Measurements from ENCODE around the gene PDHX. TPM values are rescaled to one million over a fixed set of nuclear protein-coding genes. Genes with fewer than 3 reads are reported as not detected.

The PDHX gene
- polyA plus RNA-seq, 3 donors from 2014 or later, result 12.8 to 17.1 (median 13.1) TPM

GRCh38 chr11:34994854-34995253 is 78.4 kb downstream of the PDHX start:
- Mint-ChIP-seq H3K36me3 (peaks cover 0 to 16% (median 4%) of the 10 kb centered on the region in 3 donors), H3K4me3 (no peak overlapping the region), H3K4me1 (peaks cover 7 to 9% of the 10 kb centered on the region in 2 donors), H3K9me3 (no peaks in the 10 kb centered on the region), H3K27me3 (ENCODE audit: low read depth in 3 of 3) (no peaks in the 10 kb centered on the region), H3K27ac (no peak overlapping the region)
- DNase-seq, result no peak

GRCh38 chr11:34996958-34997357 is 80.5 kb downstream of the PDHX start:
- Mint-ChIP-seq H3K4me3 (no peak overlapping the region), H3K36me3 (peaks cover 0 to 15% (median 4%) of the 10 kb centered on the region in 3 donors), H3K9me3 (no peaks in the 10 kb centered on the region), H3K4me1 (peaks cover 7 to 9% of the 10 kb centered on the region in 2 donors), H3K27ac (no peak overlapping the region), H3K27me3 (ENCODE audit: low read depth in 3 of 3) (no peaks in the 10 kb centered on the region)
- no peak for DNase-seq

DNA sequence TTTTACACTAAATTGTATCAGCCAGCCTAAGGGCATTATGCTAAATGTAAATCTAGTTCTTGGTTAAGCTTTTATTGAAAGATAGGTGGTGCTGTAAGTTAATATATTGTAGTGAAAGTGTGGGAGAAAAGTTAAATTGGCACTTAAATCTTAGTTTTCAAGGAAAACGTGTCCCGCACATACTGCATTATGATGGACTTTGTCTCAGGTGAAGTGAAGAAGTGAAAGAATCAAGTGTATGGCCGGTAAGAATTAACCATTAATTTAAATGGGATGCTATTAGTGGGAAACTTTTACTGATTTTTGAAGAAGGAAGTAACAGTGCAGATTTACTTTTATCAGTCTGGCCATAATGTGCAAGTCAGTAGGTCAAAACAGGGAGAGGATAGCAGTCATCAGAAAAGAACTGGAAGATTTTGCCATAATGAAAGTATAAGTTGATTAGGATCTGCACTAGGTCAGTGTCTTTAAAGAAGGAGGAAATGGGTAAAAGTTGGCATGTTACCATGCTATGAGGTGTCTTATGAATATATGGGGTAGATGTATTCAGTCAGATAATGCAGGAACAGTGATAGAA is 81.6 kb downstream of the PDHX start:
- Mint-ChIP-seq H3K27me3 (ENCODE audit: low read depth in 3 of 3) (no peaks in the 10 kb centered on the region), H3K9me3 (no peaks in the 10 kb centered on the region), H3K4me3 (peak overlapping the region in 4 of 5 donors; percentile 4 to 72 (median 17)), H3K36me3 (peaks cover 0 to 15% (median 4%) of the 10 kb centered on the region in 3 donors), H3K4me1 (peaks cover 7 to 9% of the 10 kb centered on the region in 2 donors), H3K27ac (peak overlapping the region; percentile 8 to 91 (median 56))
- peak; percentile 17 to 45 (median 26) for DNase-seq

- Mint-ChIP-seq H3K27me3 (ENCODE audit: low read depth in 3 of 3) (no peaks in the 10 kb centered on the region), H3K4me3 (no peak overlapping the region), H3K36me3 (peaks cover 0 to 11% (median 4%) of the 10 kb centered on the region in 3 donors), H3K4me1 (peaks cover 7 to 9% of the 10 kb centered on the region in 2 donors), H3K27ac (no peak overlapping the region), H3K9me3 (no peaks in the 10 kb centered on the region)
- DNase-seq, result no peak
These were observed 83.0 kb downstream of the PDHX start for GRCh38 chr11:34999453-34999852.

DNA sequence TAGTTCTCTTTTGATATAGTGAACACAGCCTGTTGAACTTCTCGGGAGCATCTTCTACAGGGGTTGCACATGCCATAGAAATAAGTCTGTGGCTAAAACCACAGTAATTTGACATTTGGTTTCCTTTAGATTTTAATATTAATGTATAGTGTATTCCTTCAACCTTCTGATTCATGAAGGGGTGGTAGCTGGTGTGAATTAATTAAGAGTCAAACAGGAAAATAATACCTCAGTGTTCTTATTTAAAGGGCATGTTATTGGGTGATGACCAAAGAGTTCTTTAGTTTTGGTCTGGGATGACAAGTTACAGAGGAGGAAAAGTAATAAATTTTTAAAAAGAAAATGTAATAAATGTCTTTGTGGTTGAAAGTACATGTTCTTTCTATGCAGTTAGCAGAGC is 86.8 kb downstream of the PDHX start:
- no peak for DNase-seq
- Mint-ChIP-seq H3K4me1 (peaks cover 5 to 16% of the 10 kb centered on the region in 2 donors), H3K9me3 (no peaks in the 10 kb centered on the region), H3K4me3 (no peak overlapping the region), H3K36me3 (no peaks in the 10 kb centered on the region), H3K27ac (peak overlapping the region in 1 of 6 donors; percentile 36), H3K27me3 (ENCODE audit: low read depth in 3 of 3) (peaks cover 0 to 1% (median 0%) of the 10 kb centered on the region in 3 donors)

DNA sequence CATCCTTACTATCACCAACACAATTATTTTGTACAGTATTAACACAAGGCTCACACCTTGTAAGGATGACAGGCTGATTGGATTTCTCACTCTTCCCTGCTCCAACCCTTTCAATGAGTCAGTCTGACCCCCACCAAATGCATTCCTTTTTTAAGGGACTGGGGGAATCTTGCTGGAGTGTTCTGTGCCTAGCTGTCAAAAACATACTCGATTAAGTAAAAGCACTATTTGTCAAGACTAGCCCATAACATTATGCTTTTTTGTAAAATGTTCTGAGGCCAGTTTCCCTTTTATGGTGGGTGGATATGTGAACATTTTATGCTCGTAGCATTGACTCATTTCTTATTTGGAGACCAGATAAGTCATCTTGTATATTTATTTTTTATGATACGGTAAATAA is 87.2 kb downstream of the PDHX start:
- no peak overlapping the region for H3K4me3 Mint-ChIP-seq
- peaks cover 3 to 13% of the 10 kb centered on the region in 2 donors for H3K4me1 Mint-ChIP-seq
- H3K27me3 Mint-ChIP-seq (ENCODE audit: low read depth in 3 of 3), result peaks cover 0 to 3% (median 0%) of the 10 kb centered on the region in 3 donors
- H3K9me3 Mint-ChIP-seq, result no peaks in the 10 kb centered on the region
- H3K36me3 Mint-ChIP-seq, result no peaks in the 10 kb centered on the region
- no peak for DNase-seq
- H3K27ac Mint-ChIP-seq, result peak overlapping the region in 3 of 6 donors; percentile 4 to 36 (median 5)

- Mint-ChIP-seq H3K9me3 (no peaks in the 10 kb centered on the region), H3K4me3 (no peak overlapping the region), H3K27me3 (ENCODE audit: low read depth in 3 of 3) (peaks cover 0 to 3% (median 0%) of the 10 kb centered on the region in 3 donors), H3K4me1 (peaks cover 2 to 13% of the 10 kb centered on the region in 2 donors), H3K27ac (no peak overlapping the region), H3K36me3 (no peaks in the 10 kb centered on the region)
- DNase-seq, result no peak
These were observed 88.8 kb downstream of the PDHX start for GRCh38 chr11:35005141-35005780.

- no peaks in the 10 kb centered on the region for H3K9me3 Mint-ChIP-seq
- H3K4me3 Mint-ChIP-seq, result peak overlapping the region in 1 of 5 donors; percentile 66
- peak overlapping the region in 2 of 6 donors; percentile 39 to 73 for H3K27ac Mint-ChIP-seq
- H3K36me3 Mint-ChIP-seq, result no peaks in the 10 kb centered on the region
- peaks cover 0 to 3% (median 3%) of the 10 kb centered on the region in 3 donors for H3K27me3 Mint-ChIP-seq (ENCODE audit: low read depth in 3 of 3)
- DNase-seq, result peak in 2 of 3 donors; percentile 10 to 45
- peaks cover 2 to 13% of the 10 kb centered on the region in 2 donors for H3K4me1 Mint-ChIP-seq
These were observed 90.1 kb downstream of the PDHX start for GRCh38 chr11:35006389-35007128.

- Mint-ChIP-seq H3K27me3 (ENCODE audit: low read depth in 3 of 3) (peaks cover 0 to 3% (median 3%) of the 10 kb centered on the region in 3 donors), H3K36me3 (no peaks in the 10 kb centered on the region), H3K27ac (peak overlapping the region in 2 of 6 donors; percentile 48 to 73), H3K9me3 (no peaks in the 10 kb centered on the region), H3K4me3 (peak overlapping the region in 1 of 5 donors; percentile 66), H3K4me1 (peaks cover 4 to 14% of the 10 kb centered on the region in 2 donors)
- DNase-seq, result no peak
These were observed 90.9 kb downstream of the PDHX start for GRCh38 chr11:35007277-35007676.

- H3K4me1 Mint-ChIP-seq, result peaks cover 21 to 34% of the 10 kb centered on the region in 2 donors
- no peak for DNase-seq
These were observed 92.9 kb downstream of the PDHX start for GRCh38 chr11:35009191-35009943.

DNA sequence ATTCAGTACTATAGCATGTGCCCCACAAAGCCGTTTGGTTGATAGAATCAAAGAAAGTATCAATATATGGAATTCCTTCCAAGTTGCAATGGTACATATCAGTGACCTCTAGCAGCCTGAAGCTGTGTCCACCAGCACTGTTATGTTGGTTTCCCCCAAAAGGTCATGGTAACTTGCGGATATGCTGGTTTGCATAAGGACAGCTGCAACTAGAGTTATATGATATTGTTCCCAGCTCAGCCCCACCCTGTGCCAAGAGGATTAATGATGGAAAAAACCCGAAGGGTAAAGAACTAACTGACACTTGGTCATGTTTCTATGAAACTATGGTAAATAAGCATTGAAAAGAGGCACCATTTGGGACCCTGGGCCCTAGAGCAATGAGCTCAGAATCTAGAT is 93.5 kb downstream of the PDHX start:
- no peak for DNase-seq
- Mint-ChIP-seq H3K27me3 (ENCODE audit: low read depth in 3 of 3) (peaks cover 0 to 5% (median 3%) of the 10 kb centered on the region in 3 donors), H3K9me3 (no peaks in the 10 kb centered on the region), H3K27ac (no peak overlapping the region), H3K4me1 (peaks cover 21 to 35% of the 10 kb centered on the region in 2 donors), H3K4me3 (no peak overlapping the region), H3K36me3 (no peaks in the 10 kb centered on the region)

More at GRCh38 chr11:35009191-35009943, 92.9 kb downstream of the PDHX start:
- Mint-ChIP-seq H3K9me3 (no peaks in the 10 kb centered on the region), H3K36me3 (no peaks in the 10 kb centered on the region), H3K27ac (peak overlapping the region in 1 of 6 donors; percentile 7), H3K4me3 (no peak overlapping the region), H3K27me3 (ENCODE audit: low read depth in 3 of 3) (peaks cover 0 to 5% (median 3%) of the 10 kb centered on the region in 3 donors)

DNA sequence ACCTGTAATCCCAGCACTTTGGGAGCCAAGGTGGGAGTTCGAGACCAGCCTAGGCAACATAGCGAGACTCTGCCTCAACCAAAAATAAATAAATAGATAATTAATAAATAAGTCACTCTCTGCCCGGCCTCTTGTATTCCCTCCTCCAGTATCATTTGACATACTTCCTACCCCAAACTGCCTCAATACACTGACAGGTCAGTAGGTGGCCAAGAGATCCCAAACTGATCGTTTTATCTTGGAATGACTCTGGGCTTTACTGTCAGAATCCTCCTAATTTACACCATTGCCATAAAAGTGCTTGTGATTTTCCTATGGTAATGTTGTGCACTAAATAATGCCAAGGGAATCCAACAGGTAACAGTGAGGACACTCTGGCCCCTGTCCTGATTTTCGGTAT is 94.2 kb downstream of the PDHX start:
- DNase-seq, result no peak
- no peaks in the 10 kb centered on the region for H3K9me3 Mint-ChIP-seq
- no peak overlapping the region for H3K4me3 Mint-ChIP-seq
- H3K27me3 Mint-ChIP-seq (ENCODE audit: low read depth in 3 of 3), result peaks cover 0 to 5% (median 3%) of the 10 kb centered on the region in 3 donors
- H3K4me1 Mint-ChIP-seq, result peaks cover 21 to 35% of the 10 kb centered on the region in 2 donors
- H3K36me3 Mint-ChIP-seq, result no peaks in the 10 kb centered on the region
- H3K27ac Mint-ChIP-seq, result peak overlapping the region in 1 of 6 donors; percentile 6

- no peak for DNase-seq
- Mint-ChIP-seq H3K4me3 (no peak overlapping the region), H3K36me3 (no peaks in the 10 kb centered on the region), H3K9me3 (no peaks in the 10 kb centered on the region), H3K27me3 (ENCODE audit: low read depth in 3 of 3) (peaks cover 0 to 5% (median 2%) of the 10 kb centered on the region in 3 donors), H3K4me1 (peaks cover 21 to 35% of the 10 kb centered on the region in 2 donors), H3K27ac (no peak overlapping the region)
These were observed 95.0 kb downstream of the PDHX start for GRCh38 chr11:35011389-35011788.
